Mesothelial cell of epicardium (in vitro differentiated cells): ENCODE measurements around the gene KAT7. TPM values are rescaled to one million over a fixed set of nuclear protein-coding genes. Genes with fewer than 3 reads are reported as not detected.

ENCODE experiments used
- DNase-seq, 2 experiments: peaks; one replicate each; pipeline ENCODE4 v3.0.0; 2021; ENCODE audit warnings: low spot score in 2 of 2; ENCODE audit not compliant: unreplicated experiment in 2 of 2
- H3K27ac Mint-ChIP-seq: 2 replicates; pipeline ENCODE4 v1.8.0; 2021; ENCODE audit warnings: mixed read lengths
- H3K27me3 Mint-ChIP-seq: 2 replicates; pipeline ENCODE4 v1.8.0; 2021; ENCODE audit warnings: low read depth, mixed read lengths
- H3K36me3 Mint-ChIP-seq: 2 replicates; pipeline ENCODE4 v1.8.0; 2021; ENCODE audit warnings: mixed read lengths
- H3K4me1 Mint-ChIP-seq: 2 replicates; pipeline ENCODE4 v1.8.0; 2021; ENCODE audit warnings: mixed read lengths
- H3K4me3 Mint-ChIP-seq: 2 replicates; pipeline ENCODE4 v1.8.0; 2021; ENCODE audit warnings: mild to moderate bottlenecking, moderate library complexity, mixed read lengths
- H3K9me3 Mint-ChIP-seq: 2 replicates; pipeline ENCODE4 v1.8.0; 2021; ENCODE audit warnings: mixed read lengths
- CTCF ChIP-seq: fragments of 200-600 bp; sonication (generic); IDR thresholded peaks from one replicate; pipeline ENCODE4 v1.5.0; 2021; ENCODE audit warnings: antibody characterized with exemption; ENCODE audit not compliant: unreplicated experiment
- total RNA-seq: library from RNA; stranded (reverse); gene quantifications from 3 replicates; pipeline ENCODE4 v1.2.1, GENCODE V29; 2021

The KAT7 gene
- total RNA-seq, 1 donor from 2014 or later = 66.7 TPM

GRCh38 chr17:49878931-49879904, 90.7 kb downstream of the KAT7 start:
- no peak overlapping the region for H3K27ac Mint-ChIP-seq
- no peak for DNase-seq
- TF ChIP-seq CTCF = no peak

GRCh38 chr17:49880291-49881053, 92.0 kb downstream of the KAT7 start:
- Mint-ChIP-seq H3K4me3 (peak overlapping the region; percentile 50), H3K9me3 (no peaks in the 10 kb centered on the region), H3K27ac (no peak overlapping the region), H3K36me3 (no peaks in the 10 kb centered on the region), H3K4me1 (peaks cover 29% of the 10 kb centered on the region), H3K27me3 (peaks cover 11% of the 10 kb centered on the region)
- DNase-seq = peak; percentile 76 to 91
- peak; percentile 99 for TF ChIP-seq CTCF

More at GRCh38 chr17:49878931-49879904, 90.7 kb downstream of the KAT7 start:
- no peak overlapping the region for H3K4me3 Mint-ChIP-seq
- H3K9me3 Mint-ChIP-seq = no peaks in the 10 kb centered on the region
- no peaks in the 10 kb centered on the region for H3K36me3 Mint-ChIP-seq
- H3K27me3 Mint-ChIP-seq = peaks cover 11% of the 10 kb centered on the region
- peaks cover 34% of the 10 kb centered on the region for H3K4me1 Mint-ChIP-seq

GRCh38 chr17:49881054-49881402, 92.5 kb downstream of the KAT7 start:
- H3K4me3 Mint-ChIP-seq = no peak overlapping the region
- no peak for TF ChIP-seq CTCF
- H3K27me3 Mint-ChIP-seq = peaks cover 11% of the 10 kb centered on the region

GRCh38 chr17:49882434-49882833, 94.0 kb downstream of the KAT7 start:
- H3K36me3 Mint-ChIP-seq = no peaks in the 10 kb centered on the region
- no peak for DNase-seq
- H3K4me3 Mint-ChIP-seq = no peak overlapping the region
- peaks cover 11% of the 10 kb centered on the region for H3K27me3 Mint-ChIP-seq
- TF ChIP-seq CTCF = no peak
- no peak overlapping the region for H3K27ac Mint-ChIP-seq
- no peaks in the 10 kb centered on the region for H3K9me3 Mint-ChIP-seq
- peaks cover 40% of the 10 kb centered on the region for H3K4me1 Mint-ChIP-seq

More at GRCh38 chr17:49881054-49881402, 92.5 kb downstream of the KAT7 start:
- H3K27ac Mint-ChIP-seq = no peak overlapping the region
- H3K4me1 Mint-ChIP-seq = peaks cover 28% of the 10 kb centered on the region
- H3K36me3 Mint-ChIP-seq = no peaks in the 10 kb centered on the region
- no peak for DNase-seq
- H3K9me3 Mint-ChIP-seq = no peaks in the 10 kb centered on the region

Other genes with a start within 250 kb of the KAT7 start
- gene NXPH3, start 212.8 kb upstream of the KAT7 start, total RNA-seq = 0.82 to 0.88 TPM (median 0.83 TPM) in 3 replicates
- gene SPOP, start 110.6 kb upstream of the KAT7 start, total RNA-seq = 60.8 to 63.5 TPM (median 62.8 TPM) in 3 replicates
- 67.7 to 69.2 TPM (median 69.2 TPM) in 3 replicates for gene SLC35B1, start 80.7 kb upstream of the KAT7 start, total RNA-seq
- 15.7 to 16.5 TPM (median 16.1 TPM) in 3 replicates for gene FAM117A, start 24.6 kb upstream of the KAT7 start, total RNA-seq
- not detected in 3 replicates for gene TAC4, start 59.4 kb downstream of the KAT7 start, total RNA-seq
- 2.6 to 2.8 TPM (median 2.7 TPM) in 3 replicates for gene DLX4, start 180.5 kb downstream of the KAT7 start, total RNA-seq
- 5.2 to 7.7 TPM (median 6.6 TPM) in 3 replicates for gene DLX3, start 206.5 kb downstream of the KAT7 start, total RNA-seq